PC-3 (cell line): ENCODE results near the gene ZDHHC23. TPM values are rescaled to one million over a fixed set of nuclear protein-coding genes. Genes with fewer than 3 reads are reported as not detected.

Source experiments
- ATAC-seq: fragments of 200-7000 bp; cut with Tn5 transposase; 2 replicates; pipeline ENCODE4 v1.9.1; 2020; ENCODE audit warnings: mild to moderate bottlenecking, moderate library complexity
- BruUV-seq: library from RNA; stranded (reverse); fragments of 400-500 nt; replicated peaks from 2 replicates; lab custom pipeline; 2021; lab: Mats Ljungman, UMichigan
- CTCF ChIA-PET: fragments of 300-600 bp; sonication (Branson Sonifier 250); formaldehyde crosslinking; loops from one replicate; lab custom pipeline; 2022; ENCODE audit warnings: antibody characterized with exemption; lab: Charles Lee
- POLR2A ChIA-PET: fragments of 300-600 bp; sonication (Branson Sonifier 250); formaldehyde crosslinking; loops from one replicate; lab custom pipeline; 2022; ENCODE audit warnings: antibody characterized with exemption; ENCODE audit not compliant: unreplicated experiment; lab: Charles Lee
- DNase-seq: peaks from one replicate; pipeline ENCODE4 v3.0.0-alpha.2; 2015
- H2AFZ ChIP-seq: fragments of 300-600 bp; sonication (generic); 2 replicates; pipeline ENCODE4 v1.6.0; 2016; ENCODE audit warnings: antibody characterized with exemption, low read length
- H3F3A ChIP-seq: fragments of 300-600 bp; sonication (generic); one replicate; pipeline ENCODE4 v1.6.0; 2017; ENCODE audit warnings: antibody characterized with exemption, low read length, control low read depth, mild to moderate bottlenecking; ENCODE audit not compliant: unreplicated experiment
- H3K27ac ChIP-seq: fragments of 300-600 bp; sonication (generic); 2 replicates; pipeline ENCODE4 v1.5.1; 2016; ENCODE audit warnings: mild to moderate bottlenecking, low read length
- H3K27me3 ChIP-seq: fragments of 300-600 bp; sonication (generic); 2 replicates; pipeline ENCODE4 v1.6.1; 2016; ENCODE audit warnings: low read length, mixed read lengths
- H3K36me3 ChIP-seq: fragments of 300-600 bp; sonication (generic); 2 replicates; pipeline ENCODE4 v1.6.1; 2016; ENCODE audit warnings: low read depth, mixed run types, low read length, mixed read lengths
- H3K4me1 ChIP-seq: fragments of 300-600 bp; sonication (generic); 2 replicates; pipeline ENCODE4 v1.5.1; 2016; ENCODE audit warnings: low read length; ENCODE audit not compliant: insufficient read depth
- H3K4me2 ChIP-seq: fragments of 300-600 bp; sonication (generic); 2 replicates; pipeline ENCODE4 v1.6.0; 2016; ENCODE audit warnings: low read length
- H3K4me3 ChIP-seq: fragments of 300-600 bp; sonication (generic); 2 replicates; pipeline ENCODE4 v1.5.1; 2016; ENCODE audit warnings: mild to moderate bottlenecking, low read length, mixed read lengths
- H3K79me2 ChIP-seq: fragments of 300-600 bp; sonication (generic); 2 replicates; pipeline ENCODE4 v1.6.1; 2017; ENCODE audit warnings: low read length, mixed read lengths
- H3K9ac ChIP-seq: fragments of 300-600 bp; sonication (generic); 2 replicates; pipeline ENCODE4 v1.6.0; 2016; ENCODE audit warnings: mild to moderate bottlenecking, low read length
- H3K9me2 ChIP-seq: fragments of 300-600 bp; sonication (generic); replicated peaks from 2 replicates; pipeline ENCODE4 v1.6.1; 2016; ENCODE audit warnings: mixed run types, low read length, mixed read lengths
- H3K9me3 ChIP-seq: fragments of 300-600 bp; sonication (generic); 2 replicates; pipeline ENCODE4 v1.6.1; 2016; ENCODE audit warnings: low read length, mixed read lengths
- H4K20me1 ChIP-seq: fragments of 300-600 bp; sonication (generic); 2 replicates; pipeline ENCODE4 v1.6.1; 2016; ENCODE audit warnings: low read length, mixed read lengths
- CTCF ChIP-seq: fragments of 300-600 bp; sonication (generic); conservative IDR thresholded peaks from 2 replicates; pipeline ENCODE4 v1.5.1; 2017; ENCODE audit warnings: antibody characterized with exemption, low read depth, mild to moderate bottlenecking, low read length
- EZH2 ChIP-seq: fragments of 300-600 bp; sonication (generic); IDR thresholded peaks from one replicate; pipeline ENCODE4 v1.6.1; 2017; ENCODE audit warnings: antibody characterized with exemption, mild to moderate bottlenecking, low read length; ENCODE audit not compliant: unreplicated experiment
- EZH2phosphoT487 ChIP-seq: fragments of 300-600 bp; sonication (generic); IDR thresholded peaks from 2 replicates; pipeline ENCODE4 v1.6.1; 2018; ENCODE audit warnings: mild to moderate bottlenecking, antibody characterized with exemption, low read length, borderline replicate concordance
- intact Hi-C: fragments of 100-400 bp; cut with micrococcal nuclease; formaldehyde crosslinking; loops from 2 replicates; pipeline ENCODE4 v1.9.0; 2023
- total RNA-seq: library from RNA; depleted of rRNA; stranded (reverse); fragments of >200 nt; gene quantifications from 2 replicates; pipeline ENCODE4 v1.2.3, GENCODE V29; 2014

The ZDHHC23 gene
- total RNA-seq, 1 experiment from 2014 or later = 8.3 TPM

DNA sequence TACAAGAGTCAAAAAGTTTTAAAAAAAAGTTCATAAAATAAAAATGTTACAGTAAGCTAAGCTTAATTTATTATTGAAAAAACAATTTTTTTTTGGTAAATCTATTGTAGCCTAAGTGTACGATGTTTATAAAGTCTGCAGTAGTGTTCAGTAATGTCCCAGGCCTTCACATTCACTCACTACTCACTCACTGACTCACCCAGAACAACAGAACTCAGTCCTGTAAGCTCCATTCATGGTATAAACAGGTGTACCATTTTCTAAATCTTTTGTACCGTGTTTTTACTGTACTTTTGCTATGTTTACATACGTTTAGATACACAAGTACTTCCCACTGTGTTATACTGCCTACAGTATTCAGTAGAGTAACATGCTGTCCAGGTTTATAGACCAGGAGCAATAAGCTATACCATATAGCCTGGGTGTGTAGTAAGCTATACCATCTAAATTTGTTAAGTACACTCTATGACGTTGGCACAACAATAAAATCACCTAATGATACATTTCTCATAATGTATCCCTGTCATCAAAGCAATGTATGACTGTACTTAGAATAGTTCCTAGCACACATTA, 41.2 kb upstream of the ZDHHC23 start:
- no peaks in the 10 kb centered on the region for H4K20me1 ChIP-seq
- no peaks in the 10 kb centered on the region for H3K79me2 ChIP-seq
- H2AFZ ChIP-seq = no peak overlapping the region
- POLR2A ChIA-PET = no interaction called here
- no peak overlapping the region for H3K4me3 ChIP-seq
- no TSS peak for BruUV-seq
- no peaks in the 10 kb centered on the region for H3K9me2 ChIP-seq
- H3F3A ChIP-seq = no peaks in the 10 kb centered on the region
- DNase-seq = peak; percentile 29
- H3K9me3 ChIP-seq = no peaks in the 10 kb centered on the region
- peak; percentile 70 for ATAC-seq
- no peak overlapping the region for H3K9ac ChIP-seq
- H3K27me3 ChIP-seq = no peaks in the 10 kb centered on the region
- no peak for TF ChIP-seq CTCF
- TF ChIP-seq EZH2 = no peak
- no peak for TF ChIP-seq EZH2phosphoT487
- intact Hi-C loops = no loop called here
- no peaks in the 10 kb centered on the region for H3K36me3 ChIP-seq
- no peaks in the 10 kb centered on the region for H3K4me1 ChIP-seq
- CTCF ChIA-PET = no interaction called here
- H3K4me2 ChIP-seq = no peak overlapping the region
- H3K27ac ChIP-seq = no peak overlapping the region

DNA sequence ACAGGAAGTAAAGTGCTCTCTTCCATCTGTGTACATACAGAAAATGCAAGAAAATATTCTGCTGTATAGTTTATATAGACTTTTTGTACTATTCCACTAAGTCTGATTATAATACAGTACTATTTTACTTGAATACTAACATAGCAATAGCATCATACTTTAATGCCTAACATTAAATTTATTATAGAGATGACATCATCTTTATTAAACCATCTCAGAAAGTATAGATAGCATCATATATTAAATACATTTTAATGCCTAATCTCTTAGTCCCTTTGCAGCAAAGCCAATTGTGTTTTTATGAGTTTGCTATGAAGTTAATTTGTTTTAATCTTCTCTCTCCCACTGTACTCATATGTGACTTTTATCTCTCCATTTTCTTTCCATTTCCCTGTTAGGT, 39.7 kb upstream of the ZDHHC23 start:
- Histone ChIP-seq H2AFZ (no peak overlapping the region), H3K36me3 (no peaks in the 10 kb centered on the region), H3F3A (no peaks in the 10 kb centered on the region), H3K27ac (no peak overlapping the region), H3K4me1 (0 out of 2 replicates have a peak, but pooled peaks cover 4% of the 10 kb centered on the region), H3K9me3 (no peaks in the 10 kb centered on the region), H3K4me2 (no peak overlapping the region), H3K27me3 (no peaks in the 10 kb centered on the region), H4K20me1 (no peaks in the 10 kb centered on the region), H3K9ac (no peak overlapping the region), H3K4me3 (no peak overlapping the region), H3K9me2 (no peaks in the 10 kb centered on the region), H3K79me2 (no peaks in the 10 kb centered on the region)
- POLR2A ChIA-PET = no interaction called here
- TF ChIP-seq CTCF = no peak
- no peak for TF ChIP-seq EZH2phosphoT487
- TF ChIP-seq EZH2 = no peak
- CTCF ChIA-PET = no interaction called here
- ATAC-seq (no peak), DNase-seq (no peak)
- BruUV-seq = no TSS peak
- intact Hi-C loops = no loop called here

GRCh38 chr3:113910966-113911365, 36.8 kb upstream of the ZDHHC23 start:
- CTCF ChIA-PET = no interaction called here
- POLR2A ChIA-PET = no interaction called here
- TF ChIP-seq CTCF = no peak
- no peak for TF ChIP-seq EZH2
- TF ChIP-seq EZH2phosphoT487 = no peak

More at GRCh38 chr3:113910966-113911365, 36.8 kb upstream of the ZDHHC23 start:
- intact Hi-C loops = no loop called here
- no TSS peak for BruUV-seq
- H2AFZ ChIP-seq = no peak overlapping the region
- H3K9ac ChIP-seq = no peak overlapping the region
- H3K4me1 ChIP-seq = 0 out of 2 replicates have a peak, but pooled peaks cover 4% of the 10 kb centered on the region
- H3K36me3 ChIP-seq = no peaks in the 10 kb centered on the region
- no peak overlapping the region for H3K4me2 ChIP-seq
- H3K27me3 ChIP-seq = no peaks in the 10 kb centered on the region
- no peaks in the 10 kb centered on the region for H3K79me2 ChIP-seq
- DNase-seq (no peak), ATAC-seq (no peak)
- H3K27ac ChIP-seq = no peak overlapping the region
- H3K9me3 ChIP-seq = no peaks in the 10 kb centered on the region
- H4K20me1 ChIP-seq = no peaks in the 10 kb centered on the region
- H3K4me3 ChIP-seq = no peak overlapping the region
- H3F3A ChIP-seq = no peaks in the 10 kb centered on the region
- H3K9me2 ChIP-seq = no peaks in the 10 kb centered on the region
